ENCODE measurements around the gene GDNF. TPM values are rescaled to one million over a fixed set of nuclear protein-coding genes. Genes with fewer than 3 reads are reported as not detected.

Gene GDNF
- total and polyA plus RNA-seq, 2 experiments from 2014 or later: 0.13 to 0.17 TPM

DNA sequence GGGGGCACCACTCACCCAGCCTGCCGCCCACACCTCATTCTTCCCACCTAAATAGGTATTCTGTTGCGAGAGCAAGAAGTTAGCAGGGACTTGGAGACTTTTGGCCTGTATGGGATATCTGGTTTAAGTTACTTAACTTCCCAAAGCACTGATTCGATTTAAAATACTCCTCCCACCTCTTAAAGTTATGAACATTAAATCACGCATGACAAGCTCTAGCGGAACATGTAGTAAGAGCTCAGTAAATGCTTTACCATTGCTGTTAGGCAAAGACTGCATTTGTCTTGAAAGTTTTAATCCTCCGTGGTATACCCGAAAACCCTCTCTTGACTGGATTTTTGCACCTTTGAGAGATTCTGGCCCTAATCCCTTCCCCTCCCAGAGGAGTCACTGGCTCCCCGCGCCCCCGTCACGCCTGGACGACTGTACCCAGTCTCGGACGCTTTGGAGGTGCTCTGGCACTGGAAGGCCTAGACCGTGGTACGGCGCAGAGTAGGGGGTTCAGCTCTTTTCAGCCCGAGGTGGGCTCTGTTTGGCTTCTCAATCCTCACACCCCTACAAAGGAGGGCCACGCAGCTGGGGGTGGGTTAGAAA lies 4.4 kb downstream of the GDNF start:
- 0 out of 2 replicates have a peak, but pooled peaks cover 11% of the 10 kb centered on the region for H4K20me1 ChIP-seq (replicated peaks; ENCODE audit: insufficient read depth)
- no peaks in the 10 kb centered on the region; the same call in 2 of the 3 replicates for H3K36me3 Mint-ChIP-seq (ENCODE audit: low read depth)
- no peaks in the 10 kb centered on the region for H3K79me2 ChIP-seq (replicated peaks; ENCODE audit: insufficient read depth)
- H3K4me1 Mint-ChIP-seq: peaks cover 41% of the 10 kb centered on the region
- H3K4me3 ChIP-seq: peak overlapping the region; percentile 65
- peaks cover 10% of the 10 kb centered on the region; the same call in 1 of the 2 replicates for H3F3A ChIP-seq (replicated peaks; ENCODE audit: low read depth)
- H3K9me3 Mint-ChIP-seq: peaks cover 5% of the 10 kb centered on the region; the same call in 1 of the 3 replicates
- no peak overlapping the region for H3K27ac ChIP-seq (ENCODE audit: low read depth)
- DNase-seq (ENCODE audit: low spot score) (no peak), ATAC-seq (no peak)
- peak overlapping the region; percentile 79 for H3K4me3 Mint-ChIP-seq
- no peak overlapping the region for H3K27ac Mint-ChIP-seq
- peaks cover 71% of the 10 kb centered on the region for H3K27me3 Mint-ChIP-seq (ENCODE audit: insufficient read depth, low read depth, poor library complexity)
- peaks cover 48% of the 10 kb centered on the region for H3K4me1 ChIP-seq (ENCODE audit: insufficient read depth)
- H3K9me2 ChIP-seq (ENCODE audit: insufficient read depth): no peaks in the 10 kb centered on the region
- H2AFZ ChIP-seq: peak overlapping the region; percentile 86
- peaks cover 94% of the 10 kb centered on the region for H3K27me3 ChIP-seq (ENCODE audit: insufficient read depth)
- H3K36me3 ChIP-seq (ENCODE audit: insufficient read depth): no peaks in the 10 kb centered on the region
- TF ChIP-seq, protein P1, sequence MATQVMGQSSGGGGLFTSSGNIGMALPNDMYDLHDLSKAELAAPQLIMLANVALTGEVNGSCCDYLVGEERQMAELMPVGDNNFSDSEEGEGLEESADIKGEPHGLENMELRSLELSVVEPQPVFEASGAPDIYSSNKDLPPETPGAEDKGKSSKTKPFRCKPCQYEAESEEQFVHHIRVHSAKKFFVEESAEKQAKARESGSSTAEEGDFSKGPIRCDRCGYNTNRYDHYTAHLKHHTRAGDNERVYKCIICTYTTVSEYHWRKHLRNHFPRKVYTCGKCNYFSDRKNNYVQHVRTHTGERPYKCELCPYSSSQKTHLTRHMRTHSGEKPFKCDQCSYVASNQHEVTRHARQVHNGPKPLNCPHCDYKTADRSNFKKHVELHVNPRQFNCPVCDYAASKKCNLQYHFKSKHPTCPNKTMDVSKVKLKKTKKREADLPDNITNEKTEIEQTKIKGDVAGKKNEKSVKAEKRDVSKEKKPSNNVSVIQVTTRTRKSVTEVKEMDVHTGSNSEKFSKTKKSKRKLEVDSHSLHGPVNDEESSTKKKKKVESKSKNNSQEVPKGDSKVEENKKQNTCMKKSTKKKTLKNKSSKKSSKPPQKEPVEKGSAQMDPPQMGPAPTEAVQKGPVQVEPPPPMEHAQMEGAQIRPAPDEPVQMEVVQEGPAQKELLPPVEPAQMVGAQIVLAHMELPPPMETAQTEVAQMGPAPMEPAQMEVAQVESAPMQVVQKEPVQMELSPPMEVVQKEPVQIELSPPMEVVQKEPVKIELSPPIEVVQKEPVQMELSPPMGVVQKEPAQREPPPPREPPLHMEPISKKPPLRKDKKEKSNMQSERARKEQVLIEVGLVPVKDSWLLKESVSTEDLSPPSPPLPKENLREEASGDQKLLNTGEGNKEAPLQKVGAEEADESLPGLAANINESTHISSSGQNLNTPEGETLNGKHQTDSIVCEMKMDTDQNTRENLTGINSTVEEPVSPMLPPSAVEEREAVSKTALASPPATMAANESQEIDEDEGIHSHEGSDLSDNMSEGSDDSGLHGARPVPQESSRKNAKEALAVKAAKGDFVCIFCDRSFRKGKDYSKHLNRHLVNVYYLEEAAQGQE (IDR thresholded peaks at IDR 0.05; ENCODE audit: unreplicated experiment): no peak
- TF ChIP-seq EZH2 (IDR thresholded peaks at IDR 0.05; ENCODE audit: low read depth, unreplicated experiment): peak; percentile 74
- H3K4me2 ChIP-seq: peak overlapping the region; percentile 90

DNA sequence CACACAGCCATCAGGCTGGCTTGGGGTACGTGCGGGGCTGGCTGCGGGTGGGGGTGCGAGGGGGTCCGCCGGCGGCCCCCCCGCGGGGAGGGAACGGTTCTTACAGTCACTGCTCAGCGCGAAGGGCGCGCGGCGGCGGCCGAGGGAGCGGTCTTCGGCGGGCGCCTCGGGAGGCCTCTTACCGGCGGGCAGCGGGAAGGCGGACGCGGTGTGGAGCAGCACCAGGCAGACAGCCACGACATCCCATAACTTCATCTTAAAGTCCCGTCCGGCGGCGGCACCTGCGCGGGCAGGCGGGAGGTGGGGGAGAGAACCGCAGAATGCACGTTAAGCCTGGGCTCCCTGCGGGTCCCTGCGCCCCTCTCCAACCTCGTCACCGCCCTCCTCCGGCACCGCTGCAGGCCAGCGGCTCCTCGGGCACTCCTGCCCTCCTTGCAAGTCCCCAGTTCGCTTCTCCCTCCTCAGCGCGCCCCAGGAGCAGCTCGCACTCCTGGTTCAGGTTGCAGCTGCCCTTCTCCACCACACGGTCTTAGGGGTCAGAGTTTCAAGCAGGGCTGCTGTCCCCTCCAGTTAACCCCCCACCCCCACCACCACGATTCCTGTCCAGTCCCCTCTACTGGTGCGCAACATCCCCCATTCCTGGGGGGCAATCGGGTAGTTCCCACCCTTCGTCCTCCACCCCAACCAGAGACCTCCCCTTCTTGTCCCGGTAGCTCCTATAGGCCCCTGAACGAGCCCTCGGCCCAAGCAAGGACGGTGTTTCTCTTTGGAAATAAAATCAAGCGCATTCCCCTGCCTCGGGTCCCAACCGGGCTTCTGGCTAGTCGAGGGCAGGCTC lies 5.1 kb downstream of the GDNF start:
- H3K9me3 Mint-ChIP-seq: peaks cover 5% of the 10 kb centered on the region; the same call in 1 of the 3 replicates
- no peaks in the 10 kb centered on the region; the same call in 2 of the 3 replicates for H3K36me3 Mint-ChIP-seq (ENCODE audit: low read depth)
- Histone ChIP-seq H3K27ac (ENCODE audit: low read depth) (no peak overlapping the region), H2AFZ (peak overlapping the region; percentile 86), H3K36me3 (ENCODE audit: insufficient read depth) (no peaks in the 10 kb centered on the region), H3F3A (replicated peaks; ENCODE audit: low read depth) (peaks cover 10% of the 10 kb centered on the region; the same call in 1 of the 2 replicates), H3K4me1 (ENCODE audit: insufficient read depth) (peaks cover 47% of the 10 kb centered on the region), H3K27me3 (ENCODE audit: insufficient read depth) (peaks cover 87% of the 10 kb centered on the region), H3K9me2 (ENCODE audit: insufficient read depth) (no peaks in the 10 kb centered on the region), H4K20me1 (replicated peaks; ENCODE audit: insufficient read depth) (0 out of 2 replicates have a peak, but pooled peaks cover 11% of the 10 kb centered on the region), H3K4me2 (peak overlapping the region; percentile 90), H3K4me3 (peak overlapping the region; percentile 65), H3K79me2 (replicated peaks; ENCODE audit: insufficient read depth) (no peaks in the 10 kb centered on the region)
- TF ChIP-seq CREB1 (CRISPR knock-in tag; IDR thresholded peaks at IDR 0.05; ENCODE audit: low read depth) (peak; percentile 4; the same call in 1 of the 2 replicates), NANOG (IDR thresholded peaks at IDR 0.05; ENCODE audit: borderline replicate concordance) (no peak)
- peaks cover 65% of the 10 kb centered on the region for H3K27me3 Mint-ChIP-seq (ENCODE audit: insufficient read depth, low read depth, poor library complexity)
- H3K4me1 Mint-ChIP-seq: peaks cover 40% of the 10 kb centered on the region
- H3K4me3 Mint-ChIP-seq: peak overlapping the region; percentile 79
- peak; percentile 77 for DNase-seq (ENCODE audit: low spot score)
- H3K27ac Mint-ChIP-seq: no peak overlapping the region
- peak; percentile 33 for ATAC-seq
